Panc1 (cell line): Measurements from ENCODE around the gene NOX1. TPM values are rescaled to one million over a fixed set of nuclear protein-coding genes. Genes with fewer than 3 reads are reported as not detected.

Experiments used
- ATAC-seq: fragments of 200-7000 bp; cut with Tn5 transposase; 2 replicates; pipeline ENCODE4 v1.9.1; 2020; ENCODE audit warnings: mild to moderate bottlenecking, moderate library complexity
- BruUV-seq: library from RNA; stranded (reverse); fragments of 400-500 nt; replicated peaks from 2 replicates; lab custom pipeline; 2021; lab: Mats Ljungman, UMichigan
- CTCF ChIA-PET: fragments of 300-600 bp; sonication (Branson Sonifier 250); formaldehyde crosslinking; loops from one replicate; lab custom pipeline; 2022; ENCODE audit warnings: antibody characterized with exemption; lab: Charles Lee
- POLR2A ChIA-PET: fragments of 300-600 bp; sonication (Branson Sonifier 250); formaldehyde crosslinking; loops from one replicate; lab custom pipeline; 2022; ENCODE audit warnings: antibody characterized with exemption; lab: Charles Lee
- DNase-seq: peaks from one replicate; pipeline ENCODE4 v3.0.0-alpha.2; 2010; ENCODE audit warnings: low read depth, low spot score
- H3K27ac ChIP-seq: 2 replicates; pipeline ENCODE4 v1.5.1; 2011; ENCODE audit warnings: mild to moderate bottlenecking, low read length, inconsistent platforms
- H3K27me3 ChIP-seq: fragments of 200-500 bp; sonication (Bioruptor generic); 2 replicates; pipeline ENCODE4 v1.6.0; 2014; ENCODE audit warnings: low read length, inconsistent platforms; ENCODE audit not compliant: control insufficient read depth, insufficient read depth
- H3K36me3 ChIP-seq: fragments of 200-500 bp; sonication (Bioruptor generic); 2 replicates; pipeline ENCODE4 v1.5.1; 2014; ENCODE audit warnings: inconsistent platforms, mild to moderate bottlenecking, low read length, moderate library complexity; ENCODE audit not compliant: control insufficient read depth, insufficient read depth
- H3K4me1 ChIP-seq: 2 replicates; pipeline ENCODE4 v1.5.1; 2011; ENCODE audit warnings: inconsistent platforms, mild to moderate bottlenecking, low read length, moderate library complexity; ENCODE audit not compliant: control insufficient read depth, insufficient read depth
- H3K4me3 ChIP-seq, 2 experiments: 2 replicates each; pipeline ENCODE4 v1.5.1; 2011 to 2012; ENCODE audit warnings: low read depth in 2 of 2, low read length in 2 of 2, mild to moderate bottlenecking in 2 of 2, inconsistent platforms in 1 of 2, moderate library complexity in 1 of 2
- H3K9me3 ChIP-seq: fragments of 200-500 bp; sonication (Bioruptor generic); 2 replicates; pipeline ENCODE4 v1.5.1; 2014; ENCODE audit warnings: low read depth, mild to moderate bottlenecking, inconsistent platforms, low read length, moderate library complexity; ENCODE audit not compliant: control insufficient read depth, insufficient read depth
- CTCF ChIP-seq: fragments of 450-650 bp; IDR thresholded peaks from 2 replicates; pipeline ENCODE4 v1.5.1; 2017; ENCODE audit warnings: mild to moderate bottlenecking
- POLR2AphosphoS5 ChIP-seq: IDR thresholded peaks from 2 replicates; pipeline ENCODE4 v1.6.1; 2012; ENCODE audit warnings: mild to moderate bottlenecking, low read depth, low read length, moderate library complexity
- REST ChIP-seq, 2 experiments: IDR thresholded peaks; 2 replicates each; pipeline ENCODE4 v1.6.1; 2011 to 2012; ENCODE audit warnings: low read depth in 2 of 2, control low read depth in 1 of 2, low read length in 1 of 2, mild to moderate bottlenecking in 1 of 2, moderate library complexity in 1 of 2; ENCODE audit not compliant: insufficient read depth in 1 of 2
- SIN3A ChIP-seq: IDR thresholded peaks from 2 replicates; pipeline ENCODE4 v1.6.1; 2012; ENCODE audit warnings: low read depth, mild to moderate bottlenecking, low read length, moderate library complexity, borderline replicate concordance; ENCODE audit not compliant: insufficient read depth
- TCF7L2 ChIP-seq: IDR thresholded peaks from 2 replicates; pipeline ENCODE4 v1.6.1; 2011; ENCODE audit warnings: mild to moderate bottlenecking, low read depth, low read length, inconsistent platforms
- in situ Hi-C: cut with HindIII; loops from 2 replicates; pipeline ENCODE4 v1.10.0; 2016; ENCODE audit warnings: low sequenced_read_pairs, low pct_unique_long_range_greater_than_20kb
- intact Hi-C: fragments of 100-400 bp; cut with micrococcal nuclease; formaldehyde crosslinking; loops from one replicate; pipeline ENCODE4 v1.10.0; 2022; ENCODE audit not compliant: unreplicated experiment
- total RNA-seq: library from RNA; stranded (reverse); gene quantifications from one replicate; pipeline ENCODE4 v1.2.1, GENCODE V29; 2021; ENCODE audit not compliant: unreplicated experiment

Gene NOX1
- total RNA-seq, 1 experiment from 2014 or later, result not detected

- POLR2A ChIA-PET, result no interaction called here
- peak; percentile 78 for TF ChIP-seq CTCF
- no peak for TF ChIP-seq REST (IDR thresholded peaks at IDR 0.05; ENCODE audit: insufficient read depth in 1 of 2, low read depth in 2 of 2, low read length in 1 of 2)
- no peaks in the 10 kb centered on the region for H3K36me3 ChIP-seq
- no TSS peak for BruUV-seq
- intact Hi-C loops, result no loop called here
- in situ Hi-C loops, result no loop called here
- no peak overlapping the region for H3K27ac ChIP-seq
- H3K27me3 ChIP-seq, result no peaks in the 10 kb centered on the region
- H3K4me3 ChIP-seq, result no peak overlapping the region
- H3K4me1 ChIP-seq, result no peaks in the 10 kb centered on the region
- CTCF ChIA-PET, result no interaction called here
- DNase-seq, result no peak
- ATAC-seq, result peak; percentile 91
- H3K9me3 ChIP-seq, result no peaks in the 10 kb centered on the region
These were observed 21.4 kb upstream of the NOX1 start for GRCh38 chrX:100895365-100896075.

GRCh38 chrX:100883654-100884053, 9.5 kb upstream of the NOX1 start:
- Histone ChIP-seq H3K9me3 (no peaks in the 10 kb centered on the region), H3K27ac (no peak overlapping the region), H3K4me1 (no peaks in the 10 kb centered on the region), H3K27me3 (no peaks in the 10 kb centered on the region), H3K36me3 (no peaks in the 10 kb centered on the region), H3K4me3 (no peak overlapping the region)
- CTCF ChIA-PET, result no interaction called here
- no peak for TF ChIP-seq TCF7L2
- no peak for TF ChIP-seq CTCF
- TF ChIP-seq REST (IDR thresholded peaks at IDR 0.05; ENCODE audit: insufficient read depth in 1 of 2, low read depth in 2 of 2, low read length in 1 of 2), result no peak
- no peak for TF ChIP-seq POLR2AphosphoS5
- TF ChIP-seq SIN3A, result no peak
- POLR2A ChIA-PET, result no interaction called here
- no peak for ATAC-seq
- intact Hi-C loops (no loop called here), in situ Hi-C loops (no loop called here)
- DNase-seq, result no peak
- BruUV-seq, result no TSS peak
